Cerebellar nuclear complex (tissue), 1 donor: ENCODE results near the gene KCNG2.

ENCODE experiments used
- DNase-seq, 2 experiments: peaks; one replicate each; lab custom pipeline; 2025; lab: John Stamatoyannopoulos, UW

KCNG2 gene

GRCh38 chr18:79768745-79769144 is 29.0 kb upstream of the KCNG2 start:
- DNase-seq = no peak

- no peak for DNase-seq
Measured at GRCh38 chr18:79769698-79770500, 27.8 kb upstream of the KCNG2 start.

GRCh38 chr18:79770501-79770815 is 27.3 kb upstream of the KCNG2 start:
- no peak for DNase-seq

GRCh38 chr18:79770826-79771225 is 26.9 kb upstream of the KCNG2 start:
- DNase-seq = no peak

GRCh38 chr18:79771446-79772107 is 26.2 kb upstream of the KCNG2 start:
- no peak for DNase-seq

- no peak for DNase-seq
Measured at GRCh38 chr18:79772108-79772864, 25.5 kb upstream of the KCNG2 start.

GRCh38 chr18:79772865-79773696 is 24.7 kb upstream of the KCNG2 start:
- DNase-seq = no peak

- DNase-seq = no peak
Measured at GRCh38 chr18:79774111-79774510, 23.6 kb upstream of the KCNG2 start.

GRCh38 chr18:79775441-79776221 is 22.1 kb upstream of the KCNG2 start:
- no peak for DNase-seq

GRCh38 chr18:79776674-79777073 is 21.1 kb upstream of the KCNG2 start:
- no peak for DNase-seq

GRCh38 chr18:79778291-79778791 is 19.4 kb upstream of the KCNG2 start:
- no peak for DNase-seq

GRCh38 chr18:79779021-79779699 is 18.6 kb upstream of the KCNG2 start:
- no peak for DNase-seq

GRCh38 chr18:79779700-79780190 is 18.0 kb upstream of the KCNG2 start:
- DNase-seq = no peak

GRCh38 chr18:79780547-79780946 is 17.2 kb upstream of the KCNG2 start:
- DNase-seq = no peak

- DNase-seq = no peak
Measured at GRCh38 chr18:79781331-79781941, 16.3 kb upstream of the KCNG2 start.

GRCh38 chr18:79782566-79783308 is 15.0 kb upstream of the KCNG2 start:
- DNase-seq = no peak

- DNase-seq = no peak
Measured at GRCh38 chr18:79784071-79784913, 13.4 kb upstream of the KCNG2 start.
